ENCODE data around the gene SLC15A2.
"Not testable (repeated sequence)": the region's sequence is repeated elsewhere in the genome, so short reads cannot be mapped to it uniquely, and the experiment has no call there.

The SLC15A2 gene

DNA sequence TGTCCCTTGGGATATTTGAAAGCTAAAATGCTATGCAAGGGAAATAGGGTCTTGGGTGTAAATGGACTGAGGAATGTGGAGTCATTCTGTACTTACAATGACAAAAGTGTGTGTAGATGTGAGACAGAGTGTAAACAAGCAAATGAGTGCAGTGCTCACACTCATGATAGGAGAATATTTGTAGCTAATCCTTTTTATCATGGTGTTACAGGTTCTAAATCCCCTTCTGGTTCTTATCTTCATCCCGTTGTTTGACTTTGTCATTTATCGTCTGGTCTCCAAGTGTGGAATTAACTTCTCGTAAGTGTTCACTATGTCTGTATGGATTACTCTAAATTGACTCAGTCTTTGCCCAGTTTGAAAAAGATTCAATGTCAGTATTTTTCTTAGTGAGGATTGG is 30.5 kb downstream of the SLC15A2 start:
- DNase-seq (ENCODE audit: low read depth) = no peak

GRCh38 chr3:121926380-121926779 is 32.2 kb downstream of the SLC15A2 start:
- DNase-seq (ENCODE audit: low read depth) = no peak

DNA sequence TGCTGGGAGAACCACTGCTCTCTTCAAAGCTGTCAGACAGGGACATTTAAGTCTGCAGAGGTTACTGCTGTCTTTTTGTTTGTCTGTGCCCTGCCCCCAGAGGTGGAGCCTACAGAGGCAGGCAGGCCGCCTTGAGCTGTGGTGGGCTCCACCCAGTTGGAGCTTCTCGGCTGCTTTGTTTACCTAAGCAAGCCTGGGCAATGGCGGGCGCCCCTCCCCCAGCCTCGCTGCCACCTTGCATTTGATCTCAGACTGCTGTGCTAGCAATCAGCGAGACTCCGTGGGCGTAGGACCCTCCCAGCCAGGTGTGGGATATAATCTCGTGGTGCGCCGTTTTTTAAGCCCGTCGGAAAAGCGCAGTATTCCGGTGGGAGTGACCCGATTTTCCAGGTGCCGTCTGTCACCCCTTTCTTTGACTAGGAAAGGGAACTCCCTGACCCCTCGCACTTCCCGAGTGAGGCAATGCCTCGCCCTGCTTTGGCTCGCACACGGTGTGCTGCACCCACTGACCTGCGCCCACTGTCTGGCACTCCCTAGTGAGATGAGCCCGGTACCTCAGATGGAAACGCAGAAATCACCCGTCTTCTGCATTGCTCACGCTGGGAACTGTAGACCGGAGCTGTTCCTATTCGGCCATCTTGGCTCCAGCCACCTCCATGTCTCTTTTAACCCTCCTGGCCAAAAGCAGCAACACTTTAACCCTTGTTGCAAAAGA is 44.1 kb downstream of the SLC15A2 start:
- not testable (repeated sequence) for DNase-seq (ENCODE audit: low read depth)

DNA sequence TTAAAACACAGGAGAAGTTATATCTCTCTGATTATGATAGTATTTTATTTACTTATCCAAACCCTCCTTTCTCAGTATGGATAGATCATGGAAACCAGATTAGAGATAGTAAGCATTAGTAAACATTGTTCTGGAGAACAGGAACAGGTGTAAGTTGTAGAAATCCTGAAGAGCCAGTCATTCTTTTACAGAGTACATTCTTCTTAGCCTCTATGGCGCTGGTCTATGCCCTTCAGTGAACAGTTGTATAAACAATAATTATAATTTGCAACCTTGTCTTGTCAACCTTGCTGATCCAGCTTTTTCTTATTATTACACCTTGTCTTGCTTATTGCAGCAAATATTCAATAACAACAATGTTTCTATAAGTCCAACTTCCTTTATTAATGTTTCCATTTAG is 47.4 kb downstream of the SLC15A2 start:
- no peak for DNase-seq (ENCODE audit: low read depth)

- DNase-seq (ENCODE audit: low read depth) = no peak
Measured at GRCh38 chr3:121942116-121942786, 48.0 kb downstream of the SLC15A2 start.

GRCh38 chr3:121943431-121943830 is 49.2 kb downstream of the SLC15A2 start:
- no peak for DNase-seq (ENCODE audit: low read depth)

- DNase-seq (ENCODE audit: low read depth) = no peak
Measured at GRCh38 chr3:121948641-121949040, 54.4 kb downstream of the SLC15A2 start.

GRCh38 chr3:121951291-121951919 is 57.2 kb downstream of the SLC15A2 start:
- no peak for DNase-seq (ENCODE audit: low read depth)

DNA sequence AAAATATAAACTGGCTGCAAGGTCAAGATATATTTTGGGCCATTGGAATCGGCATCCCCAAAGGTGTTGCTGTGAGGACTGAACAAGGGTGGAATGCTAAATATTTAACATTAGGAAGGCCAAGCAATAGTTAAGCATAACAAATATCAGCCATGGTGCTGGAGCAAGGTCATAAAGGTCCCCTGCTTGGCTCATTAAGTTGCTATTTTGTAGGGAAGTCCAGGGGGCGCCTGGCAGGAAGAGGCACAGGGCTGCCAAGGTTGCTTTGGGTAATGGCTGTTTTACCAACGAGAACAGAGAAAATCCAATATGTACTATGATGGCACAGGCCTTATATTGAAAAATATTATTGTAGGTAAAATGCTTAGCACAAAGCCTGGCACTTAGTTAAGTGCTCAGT is 62.2 kb downstream of the SLC15A2 start:
- DNase-seq (ENCODE audit: low read depth) = no peak

- DNase-seq (ENCODE audit: low read depth) = no peak
Measured at GRCh38 chr3:121957674-121958415, 63.6 kb downstream of the SLC15A2 start.

GRCh38 chr3:121958801-121959200 is 64.6 kb downstream of the SLC15A2 start:
- no peak for DNase-seq (ENCODE audit: low read depth)

DNA sequence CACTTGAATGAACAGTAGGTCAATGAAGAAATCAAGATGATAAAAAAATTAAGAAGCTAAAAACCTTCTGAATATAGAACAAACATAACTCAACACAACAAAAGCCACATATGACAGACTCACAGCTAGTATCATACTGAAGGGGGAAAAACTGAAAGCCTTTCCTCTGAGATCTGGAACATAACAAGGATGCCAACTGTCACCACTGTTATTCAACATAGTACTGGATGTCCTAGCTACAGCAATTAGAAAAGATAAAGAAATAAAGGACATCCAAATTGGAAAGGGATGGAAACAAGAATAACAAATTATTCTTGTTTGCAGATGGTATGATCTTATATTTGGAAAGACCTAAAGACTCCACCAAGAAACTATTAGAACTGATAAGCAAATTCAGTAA is 67.1 kb downstream of the SLC15A2 start:
- DNase-seq (ENCODE audit: low read depth) = no peak

DNA sequence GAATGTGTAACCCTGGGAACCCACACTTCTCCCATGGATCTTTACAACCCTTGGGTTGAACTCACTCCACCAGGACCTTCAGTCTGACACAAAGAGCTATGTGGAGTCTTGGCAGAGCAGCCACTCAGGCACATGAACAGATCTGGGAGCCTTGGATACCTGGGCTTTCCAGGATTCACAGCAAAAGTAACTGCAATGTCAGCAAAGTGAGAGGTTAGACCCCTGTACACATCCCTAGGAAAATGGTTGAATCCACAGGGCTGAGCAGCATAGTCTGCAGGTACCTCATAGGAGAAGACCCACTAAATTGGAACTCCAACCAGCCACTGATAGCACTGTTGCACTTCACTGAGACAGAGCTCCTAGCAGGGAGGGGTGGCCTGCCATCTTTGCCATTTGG is 68.2 kb downstream of the SLC15A2 start:
- no peak for DNase-seq (ENCODE audit: low read depth)

- DNase-seq (ENCODE audit: low read depth) = no peak
Measured at GRCh38 chr3:121963608-121964007, 69.4 kb downstream of the SLC15A2 start.

DNA sequence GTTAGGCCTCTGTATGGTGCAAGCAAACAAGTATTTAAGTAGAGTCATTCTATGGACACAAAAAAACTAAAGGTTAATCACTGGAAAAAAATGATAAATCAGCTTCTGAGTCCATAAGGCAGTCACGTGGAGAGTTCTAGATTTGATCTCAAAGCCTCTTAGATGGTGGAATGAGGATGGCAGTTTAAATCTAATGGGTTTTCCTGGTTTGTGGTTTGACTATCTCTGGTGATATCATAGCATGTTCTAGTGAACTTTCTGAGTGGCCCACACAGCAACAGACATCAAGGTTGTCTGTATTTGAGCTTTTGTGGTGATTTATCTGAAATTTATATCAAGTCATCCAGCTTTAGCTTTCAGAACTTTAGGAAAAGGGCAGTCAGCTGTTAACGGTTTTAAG is 75.4 kb downstream of the SLC15A2 start:
- DNase-seq (ENCODE audit: low read depth) = no peak

- DNase-seq (ENCODE audit: low read depth) = no peak
Measured at GRCh38 chr3:121970047-121970446, 75.8 kb downstream of the SLC15A2 start.

DNA sequence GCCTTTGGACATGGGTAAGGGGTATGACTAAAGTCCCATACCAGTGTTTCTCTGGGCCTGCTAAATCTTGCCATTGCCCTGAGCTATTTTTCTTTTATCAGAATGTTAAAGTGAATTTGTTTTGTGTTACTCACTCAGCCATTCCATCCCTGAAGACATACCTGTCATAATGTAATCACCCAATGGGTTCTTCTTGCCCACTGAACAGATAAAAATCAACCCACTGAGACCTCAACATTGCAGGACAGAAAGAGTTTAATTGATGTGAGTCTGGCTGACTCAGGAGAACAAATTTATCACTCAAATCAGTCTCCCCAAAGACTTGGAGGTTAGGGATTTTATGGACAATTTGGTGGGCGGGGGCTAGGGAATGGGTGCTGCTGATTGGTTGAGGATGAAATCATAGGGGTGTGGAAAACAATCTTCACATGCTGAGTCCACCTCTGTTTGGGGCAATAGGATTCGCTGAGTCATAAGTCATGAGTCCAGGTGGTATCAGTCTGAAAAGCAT is 80.5 kb downstream of the SLC15A2 start:
- no peak for DNase-seq (ENCODE audit: low read depth)

DNA sequence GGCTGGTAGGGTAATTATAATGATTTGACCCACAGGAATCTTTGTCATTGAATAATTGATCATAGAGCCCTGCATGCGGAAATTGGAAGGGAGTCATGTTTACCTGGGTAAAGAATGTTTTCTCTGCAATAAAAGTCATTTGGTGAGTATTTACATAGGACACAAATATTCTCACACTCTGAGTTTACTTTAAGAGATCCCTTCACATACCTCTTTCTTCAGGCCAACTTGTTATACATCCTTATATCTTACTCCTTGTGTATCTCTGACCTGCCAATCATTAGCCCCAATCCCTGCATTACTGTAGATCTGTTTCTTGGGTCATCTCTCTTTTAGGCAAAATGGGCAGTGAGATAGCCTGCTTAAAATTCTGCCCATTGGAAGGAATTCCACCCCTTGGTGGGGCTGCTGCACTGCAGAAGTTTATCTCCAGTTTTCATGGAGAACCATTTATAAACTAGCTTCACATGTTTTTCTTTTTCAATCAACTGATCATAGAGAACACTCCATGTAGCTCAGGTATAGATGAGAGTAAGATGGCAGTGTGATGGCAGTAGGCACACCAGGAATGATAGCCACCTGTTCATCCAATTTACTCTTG is 81.6 kb downstream of the SLC15A2 start:
- DNase-seq (ENCODE audit: low read depth) = no peak

GRCh38 chr3:121976727-121977126 is 82.5 kb downstream of the SLC15A2 start:
- DNase-seq (ENCODE audit: low read depth) = no peak

DNA sequence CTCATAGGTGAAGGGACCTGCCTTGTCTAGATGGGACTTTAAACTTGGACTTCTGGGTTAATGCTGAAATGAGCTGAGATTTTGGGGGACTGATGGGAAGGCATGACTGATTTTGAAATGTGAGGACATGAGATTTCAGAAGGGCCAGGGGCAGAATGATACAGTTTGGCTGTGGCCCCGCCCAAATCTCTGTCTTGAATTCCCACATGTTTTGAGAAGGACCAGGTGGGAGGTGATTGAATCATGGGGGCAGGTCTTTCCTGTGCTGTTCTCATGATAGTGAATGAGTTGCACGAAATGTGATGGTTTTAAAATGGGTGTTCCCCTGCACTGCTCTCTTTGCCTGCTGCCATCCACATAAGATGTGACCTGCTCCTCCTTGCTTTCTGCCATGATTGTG is 85.0 kb downstream of the SLC15A2 start:
- DNase-seq (ENCODE audit: low read depth) = no peak

- DNase-seq (ENCODE audit: low read depth) = no peak
Measured at GRCh38 chr3:121979734-121980449, 85.7 kb downstream of the SLC15A2 start.

- no peak for DNase-seq (ENCODE audit: low read depth)
Measured at GRCh38 chr3:121980450-121980796, 86.2 kb downstream of the SLC15A2 start.
